Osteoblast (primary cell): ENCODE measurements around the gene RGL2. TPM values are rescaled to one million over a fixed set of nuclear protein-coding genes. Genes with fewer than 3 reads are reported as not detected.

Experiments used
- DNase-seq: peaks from one replicate; pipeline ENCODE4 v3.0.0; 2011; ENCODE audit warnings: low spot score, mixed read lengths; ENCODE audit not compliant: insufficient read length; ENCODE audit errors: missing footprints
- H2AFZ ChIP-seq: 2 replicates; pipeline ENCODE4 v1.6.0; 2011; ENCODE audit warnings: mild to moderate bottlenecking, low read length
- H3K27ac ChIP-seq: 2 replicates; pipeline ENCODE4 v1.5.1; 2011; ENCODE audit warnings: mild to moderate bottlenecking, low read depth, low read length, moderate library complexity
- H3K27me3 ChIP-seq: 2 replicates; pipeline ENCODE4 v1.6.0; 2012; ENCODE audit warnings: mild to moderate bottlenecking, control low read depth, inconsistent platforms, low read length, moderate library complexity; ENCODE audit not compliant: insufficient read depth
- H3K36me3 ChIP-seq: 2 replicates; pipeline ENCODE4 v1.5.1; 2011; ENCODE audit warnings: mild to moderate bottlenecking, low read length, control low read depth, moderate library complexity; ENCODE audit not compliant: insufficient read depth
- H3K4me1 ChIP-seq: 2 replicates; pipeline ENCODE4 v1.5.1; 2011; ENCODE audit warnings: mild to moderate bottlenecking, low read length, control low read depth, moderate library complexity; ENCODE audit not compliant: insufficient read depth
- H3K4me2 ChIP-seq: 2 replicates; pipeline ENCODE4 v1.6.0; 2011; ENCODE audit warnings: mild to moderate bottlenecking, low read length; ENCODE audit not compliant: insufficient read depth
- H3K4me3 ChIP-seq: fragments of 200-600 bp; sonication (generic); 3 replicates; pipeline ENCODE4 v1.5.1; 2012; ENCODE audit warnings: mild to moderate bottlenecking, low read length, inconsistent platforms; ENCODE audit not compliant: insufficient read depth
- H3K79me2 ChIP-seq: 2 replicates; pipeline ENCODE4 v1.6.0; 2012; ENCODE audit warnings: mild to moderate bottlenecking, low read length, control low read depth, inconsistent platforms; ENCODE audit not compliant: insufficient read depth
- H3K9me3 ChIP-seq: 2 replicates; pipeline ENCODE4 v1.5.1; 2011; ENCODE audit warnings: low read depth, low read length, control low read depth
- H4K20me1 ChIP-seq: 2 replicates; pipeline ENCODE4 v1.6.0; 2012; ENCODE audit warnings: mild to moderate bottlenecking, low read length, control low read depth; ENCODE audit not compliant: insufficient read depth
- total RNA-seq: library from RNA; depleted of rRNA; stranded (reverse); fragments of >200 nt; gene quantifications from 2 replicates; pipeline ENCODE4 v1.2.3, GENCODE V29; 2012
- TF ChIP-seq, protein P1 (sequence below): IDR thresholded peaks from 2 replicates; pipeline ENCODE4 v1.5.1; 2011; ENCODE audit warnings: mild to moderate bottlenecking, low read depth, low read length, moderate library complexity; ENCODE audit errors: extremely low read depth

Gene RGL2
- total RNA-seq, 1 donor: 35.5 TPM

DNA sequence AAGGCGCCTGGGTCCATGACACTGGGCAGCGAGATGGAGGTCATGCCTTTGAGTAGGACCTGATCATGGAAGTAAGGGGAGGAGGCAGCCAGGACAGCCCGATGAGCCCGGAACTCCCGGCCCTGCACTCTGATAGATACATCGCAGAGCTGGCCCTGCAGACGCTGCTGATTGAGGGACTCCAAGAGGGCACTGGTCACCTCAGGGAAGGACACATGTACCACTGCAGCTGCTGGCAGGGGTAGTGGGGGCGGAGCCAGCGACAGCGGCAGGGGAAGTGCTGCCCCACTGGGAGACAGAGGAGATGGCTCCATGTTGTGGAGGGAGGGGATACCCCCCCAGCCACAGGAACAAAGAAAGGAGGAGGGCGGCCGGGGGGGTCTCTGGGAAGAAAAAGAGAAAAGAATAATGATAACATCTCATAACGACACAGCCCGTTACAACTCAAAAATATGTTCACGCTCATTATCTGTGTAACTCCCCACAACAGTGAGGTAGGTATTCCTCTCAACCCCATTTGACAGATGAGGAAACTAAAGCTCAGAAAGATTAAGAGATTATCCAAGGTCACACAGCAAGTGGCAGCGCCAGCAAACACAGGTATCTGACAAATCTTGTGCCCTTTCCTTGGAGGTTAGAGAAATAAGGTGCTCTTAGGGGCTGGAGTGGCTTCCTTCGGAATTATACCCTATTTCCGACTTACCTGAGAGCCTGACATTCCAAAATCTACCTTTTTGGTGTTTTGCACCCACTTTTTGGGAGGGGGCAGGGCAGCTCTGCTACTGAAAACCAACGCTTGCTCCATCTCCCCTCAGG lies 18.1 kb upstream of the RGL2 start:
- H3K27me3 ChIP-seq: no peaks in the 10 kb centered on the region

DNA sequence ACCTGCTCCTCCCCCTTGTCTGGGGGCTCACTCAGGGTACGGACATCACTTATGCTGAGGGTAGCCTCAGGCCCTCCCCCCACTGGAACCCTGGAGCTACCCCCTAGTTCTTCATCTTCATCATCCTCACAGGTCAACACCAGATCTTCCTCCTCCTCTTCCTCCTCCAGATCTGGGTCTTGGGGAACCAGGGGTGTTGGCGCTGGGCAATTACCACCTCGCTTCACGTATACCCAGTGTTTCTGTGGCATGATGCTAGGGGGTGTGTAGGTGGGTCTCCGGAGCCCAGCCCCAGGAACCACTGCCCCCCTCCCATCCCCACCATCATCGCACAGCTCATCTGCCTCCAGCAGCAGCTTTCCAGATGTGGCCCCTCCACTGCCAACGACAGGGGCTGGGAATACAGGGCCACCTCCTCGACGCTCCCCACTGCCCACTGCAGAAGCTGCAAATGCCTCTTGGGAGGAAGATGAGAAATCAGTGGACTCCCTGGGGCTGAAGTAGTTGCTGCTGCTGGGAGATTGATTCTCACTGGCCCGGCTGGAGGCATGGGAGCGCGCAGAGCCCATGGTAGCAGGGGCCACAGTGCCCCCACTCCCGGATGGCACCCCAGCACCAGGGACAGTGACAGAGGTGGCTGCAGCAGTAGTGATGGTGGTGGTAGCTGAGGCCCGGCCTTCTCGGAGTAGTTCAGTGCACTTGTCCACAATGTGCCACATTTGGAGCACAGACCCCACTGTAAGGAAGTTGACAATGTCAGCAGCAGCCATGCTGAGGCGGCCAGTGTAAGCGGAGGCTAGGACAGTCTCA lies 17.3 kb upstream of the RGL2 start:
- H3K27me3 ChIP-seq: no peaks in the 10 kb centered on the region
- H2AFZ ChIP-seq: no peak overlapping the region
- H3K4me2 ChIP-seq: no peak overlapping the region
- peaks cover 30% of the 10 kb centered on the region for H4K20me1 ChIP-seq
- H3K27ac ChIP-seq: no peak overlapping the region
- H3K36me3 ChIP-seq: peaks cover 19% of the 10 kb centered on the region
- peaks cover 58% of the 10 kb centered on the region for H3K79me2 ChIP-seq
- TF ChIP-seq, protein P1, sequence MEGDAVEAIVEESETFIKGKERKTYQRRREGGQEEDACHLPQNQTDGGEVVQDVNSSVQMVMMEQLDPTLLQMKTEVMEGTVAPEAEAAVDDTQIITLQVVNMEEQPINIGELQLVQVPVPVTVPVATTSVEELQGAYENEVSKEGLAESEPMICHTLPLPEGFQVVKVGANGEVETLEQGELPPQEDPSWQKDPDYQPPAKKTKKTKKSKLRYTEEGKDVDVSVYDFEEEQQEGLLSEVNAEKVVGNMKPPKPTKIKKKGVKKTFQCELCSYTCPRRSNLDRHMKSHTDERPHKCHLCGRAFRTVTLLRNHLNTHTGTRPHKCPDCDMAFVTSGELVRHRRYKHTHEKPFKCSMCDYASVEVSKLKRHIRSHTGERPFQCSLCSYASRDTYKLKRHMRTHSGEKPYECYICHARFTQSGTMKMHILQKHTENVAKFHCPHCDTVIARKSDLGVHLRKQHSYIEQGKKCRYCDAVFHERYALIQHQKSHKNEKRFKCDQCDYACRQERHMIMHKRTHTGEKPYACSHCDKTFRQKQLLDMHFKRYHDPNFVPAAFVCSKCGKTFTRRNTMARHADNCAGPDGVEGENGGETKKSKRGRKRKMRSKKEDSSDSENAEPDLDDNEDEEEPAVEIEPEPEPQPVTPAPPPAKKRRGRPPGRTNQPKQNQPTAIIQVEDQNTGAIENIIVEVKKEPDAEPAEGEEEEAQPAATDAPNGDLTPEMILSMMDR: no peak
- no peaks in the 10 kb centered on the region for H3K9me3 ChIP-seq
- peaks cover 52% of the 10 kb centered on the region for H3K4me1 ChIP-seq
- no peak overlapping the region for H3K4me3 ChIP-seq
- DNase-seq: no peak

More for the DNA sequence above, 18.1 kb upstream of the RGL2 start:
- no peak for DNase-seq
- H3K27ac ChIP-seq: no peak overlapping the region
- no peak overlapping the region for H2AFZ ChIP-seq
- H3K4me2 ChIP-seq: peak overlapping the region; percentile 75
- peaks cover 58% of the 10 kb centered on the region for H3K4me1 ChIP-seq
- H4K20me1 ChIP-seq: peaks cover 27% of the 10 kb centered on the region
- TF ChIP-seq, protein P1: no peak
- H3K79me2 ChIP-seq: peaks cover 57% of the 10 kb centered on the region
- no peaks in the 10 kb centered on the region for H3K9me3 ChIP-seq
- peak overlapping the region; percentile 70 for H3K4me3 ChIP-seq
- peaks cover 19% of the 10 kb centered on the region for H3K36me3 ChIP-seq

DNA sequence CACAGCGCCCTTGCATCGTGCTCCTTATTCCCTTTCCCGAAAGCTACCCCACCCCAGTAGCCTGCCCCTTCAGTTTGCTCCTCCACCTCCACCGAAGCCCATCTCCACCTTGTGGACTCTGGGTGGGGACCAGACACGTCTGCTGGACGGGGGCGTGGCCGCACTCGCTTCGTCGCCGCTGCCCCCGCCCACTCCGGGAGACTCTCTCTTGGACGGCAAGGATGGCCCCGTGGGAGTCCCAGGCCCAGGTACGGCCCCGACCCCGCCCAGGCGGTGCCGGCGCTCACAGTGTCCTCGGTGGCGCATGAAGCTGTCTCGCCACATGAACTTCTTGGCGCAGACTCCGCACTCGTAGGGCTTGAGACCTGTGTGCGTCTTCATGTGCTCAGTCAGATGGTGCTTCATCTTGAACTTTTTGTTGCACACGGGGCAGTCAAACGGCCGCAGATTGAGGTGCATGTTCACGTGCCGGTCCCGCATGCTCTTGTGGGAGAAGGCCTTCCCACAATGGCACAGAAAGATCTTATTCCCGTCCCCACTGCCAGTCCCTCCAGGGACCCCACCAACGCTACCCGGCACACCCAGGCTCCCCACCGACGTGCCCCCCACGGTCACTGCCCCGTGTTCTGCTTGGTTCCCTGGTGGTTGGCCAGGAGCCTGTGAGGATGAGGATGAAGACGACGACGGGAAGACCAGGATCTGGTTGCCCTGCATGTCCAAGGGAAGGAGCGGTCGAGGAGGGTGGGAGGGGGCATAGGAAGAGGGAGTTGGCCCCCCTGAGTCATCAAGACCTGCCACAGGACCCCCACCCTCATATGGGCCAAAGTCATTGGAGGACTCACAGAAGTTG lies 16.4 kb upstream of the RGL2 start:
- no peaks in the 10 kb centered on the region for H3K27me3 ChIP-seq
- TF ChIP-seq, protein P1: no peak
- no peaks in the 10 kb centered on the region for H3K9me3 ChIP-seq
- no peak overlapping the region for H2AFZ ChIP-seq
- H4K20me1 ChIP-seq: peaks cover 34% of the 10 kb centered on the region
- peak overlapping the region; percentile 99 for H3K4me3 ChIP-seq
- H3K79me2 ChIP-seq: peaks cover 64% of the 10 kb centered on the region
- peaks cover 25% of the 10 kb centered on the region for H3K36me3 ChIP-seq
- DNase-seq: no peak
- H3K4me2 ChIP-seq: peak overlapping the region; percentile 87
- H3K27ac ChIP-seq: peak overlapping the region; percentile 95
- H3K4me1 ChIP-seq: peaks cover 44% of the 10 kb centered on the region
